Peyer's patch (tissue), 4 donors: Measurements from ENCODE around the gene MAD1L1. TPM values are rescaled to one million over a fixed set of nuclear protein-coding genes. Genes with fewer than 3 reads are reported as not detected.
"Not testable (repeated sequence)": the region's sequence is repeated elsewhere in the genome, so short reads cannot be mapped to it uniquely, and the experiment has no call there.

ENCODE experiments used
- DNase-seq, 3 donors: peaks; one replicate each; pipeline ENCODE4 v3.0.0-alpha.2; 2017 to 2019
- H3K27ac ChIP-seq, 4 donors: fragments of 200-600 bp; sonication (generic); one replicate each; pipeline ENCODE4 v1.5.1; 2016 to 2019
- H3K27me3 ChIP-seq, 2 donors: fragments of 200-600 bp; sonication (generic); one replicate each; pipeline ENCODE4 v1.5.1; 2019
- H3K36me3 ChIP-seq, 3 donors: fragments of 200-600 bp; sonication (generic); one replicate each; pipeline ENCODE4 v1.5.1; 2016 to 2019
- H3K4me1 ChIP-seq, 4 donors: fragments of 200-600 bp; sonication (generic); one replicate each; pipeline ENCODE4 v1.5.1; 2016 to 2019
- H3K4me3 ChIP-seq, 4 donors: fragments of 200-600 bp; sonication (generic); 1 replicate in 3 of 4; 2 replicates in 1 of 4; pipeline ENCODE4 v1.5.1; 2016 to 2019; ENCODE audit warnings: mild to moderate bottlenecking in 1 of 4
- H3K9me3 ChIP-seq, 4 donors: fragments of 200-600 bp; sonication (generic); one replicate each; pipeline ENCODE4 v1.5.1; 2016 to 2019; ENCODE audit warnings: mild to moderate bottlenecking in 1 of 4
- CTCF ChIP-seq, 6 experiments: fragments of 450-650 bp in 4 of 6; fragments of 200-600 bp in 2 of 6; sonication (generic) in 1 of 6; IDR thresholded peaks; one replicate each; pipeline ENCODE4 v1.5.1; 2017 to 2019; ENCODE audit warnings: antibody characterized with exemption in 6 of 6, mild to moderate bottlenecking in 3 of 6, moderate library complexity in 1 of 6
- POLR2A ChIP-seq, 2 donors: fragments of 450-650 bp; IDR thresholded peaks; one replicate each; pipeline ENCODE4 v1.5.1; 2017; ENCODE audit warnings: antibody characterized with exemption in 2 of 2, mild to moderate bottlenecking in 2 of 2, moderate library complexity in 2 of 2
- total RNA-seq, 4 donors: library from RNA; depleted of rRNA; stranded (reverse); fragments of >200 nt; gene quantifications; one replicate each; pipeline ENCODE4 v1.1.0, GENCODE V29; 2016

The MAD1L1 gene
- total RNA-seq, 4 donors from 2014 or later, result 43.9 to 417 (median 59.1) TPM

- peaks cover 0 to 10% (median 0%) of the 10 kb centered on the region in 3 donors for H3K36me3 ChIP-seq
- TF ChIP-seq CTCF (IDR thresholded peaks at IDR 0.05) (no peak), POLR2A (IDR thresholded peaks at IDR 0.05) (no peak)
- no peak overlapping the region for H3K4me3 ChIP-seq
- H3K27me3 ChIP-seq, result no peaks in the 10 kb centered on the region
- H3K4me1 ChIP-seq, result no peaks in the 10 kb centered on the region
- DNase-seq, result no peak
- no peaks in the 10 kb centered on the region for H3K9me3 ChIP-seq
- no peak overlapping the region for H3K27ac ChIP-seq
Observed at GRCh38 chr7:1883031-1883761, 349.5 kb downstream of the MAD1L1 start.

- Histone ChIP-seq H3K4me1 (no peaks in the 10 kb centered on the region), H3K36me3 (peaks cover 0 to 3% (median 0%) of the 10 kb centered on the region in 3 donors), H3K9me3 (peaks cover 0 to 3% (median 0%) of the 10 kb centered on the region in 4 donors), H3K27ac (no peak overlapping the region), H3K4me3 (no peak overlapping the region), H3K27me3 (no peaks in the 10 kb centered on the region)
- DNase-seq, result no peak
- TF ChIP-seq POLR2A (IDR thresholded peaks at IDR 0.05), result no peak
- no peak for TF ChIP-seq CTCF (IDR thresholded peaks at IDR 0.05)
Observed at GRCh38 chr7:1882451-1882850, 350.3 kb downstream of the MAD1L1 start.

GRCh38 chr7:1881946-1882345 lies 350.8 kb downstream of the MAD1L1 start:
- Histone ChIP-seq H3K4me1 (no peaks in the 10 kb centered on the region), H3K27ac (no peak overlapping the region), H3K9me3 (peaks cover 0 to 3% (median 0%) of the 10 kb centered on the region in 4 donors), H3K27me3 (no peaks in the 10 kb centered on the region), H3K36me3 (no peaks in the 10 kb centered on the region), H3K4me3 (no peak overlapping the region)
- DNase-seq, result no peak
- TF ChIP-seq CTCF (IDR thresholded peaks at IDR 0.05) (no peak), POLR2A (IDR thresholded peaks at IDR 0.05) (no peak)

GRCh38 chr7:1876641-1877040 lies 356.1 kb downstream of the MAD1L1 start:
- not testable (repeated sequence) for H3K36me3 ChIP-seq, H3K27me3 ChIP-seq, H3K27ac ChIP-seq, H3K9me3 ChIP-seq, DNase-seq, H3K4me3 ChIP-seq, H3K4me1 ChIP-seq

- H3K27ac ChIP-seq, H3K4me1 ChIP-seq, H3K9me3 ChIP-seq, H3K27me3 ChIP-seq, H3K4me3 ChIP-seq, H3K36me3 ChIP-seq: not testable (repeated sequence)
- TF ChIP-seq CTCF (IDR thresholded peaks at IDR 0.05), result peak in 4 of 6 experiments; percentile 15 to 67 (median 61)
- DNase-seq, result peak in 2 of 3 donors; percentile 58 to 65
Observed at GRCh38 chr7:1875392-1876199, 357.1 kb downstream of the MAD1L1 start.

GRCh38 chr7:1874590-1875391 lies 358.0 kb downstream of the MAD1L1 start:
- H3K9me3 ChIP-seq, H3K27me3 ChIP-seq, H3K4me3 ChIP-seq, H3K4me1 ChIP-seq, H3K36me3 ChIP-seq, DNase-seq, H3K27ac ChIP-seq: not testable (repeated sequence)
